ENCODE results near the gene SORCS1. TPM values are rescaled to one million over a fixed set of nuclear protein-coding genes. Genes with fewer than 3 reads are reported as not detected.

Gene SORCS1
- total and polyA plus RNA-seq, 2 experiments from 2014 or later = 2.9 to 8.9 TPM

- no peak for TF ChIP-seq REST (IDR thresholded peaks at IDR 0.05; ENCODE audit: unreplicated experiment)
Measured at GRCh38 chr10:107043461-107043860, 121.0 kb downstream of the SORCS1 start (continued).

- H3K36me3 ChIP-seq (ENCODE audit: insufficient read depth) = no peaks in the 10 kb centered on the region
- Mint-ChIP-seq H3K4me3 (no peak overlapping the region), H3K27me3 (ENCODE audit: insufficient read depth, low read depth, poor library complexity) (no peaks in the 10 kb centered on the region), H3K36me3 (ENCODE audit: low read depth) (no peaks in the 10 kb centered on the region), H3K4me1 (peaks cover 19% of the 10 kb centered on the region; the same call in 2 of the 3 replicates), H3K27ac (no peak overlapping the region), H3K9me3 (no peaks in the 10 kb centered on the region)
- no peaks in the 10 kb centered on the region for H3F3A ChIP-seq (replicated peaks; ENCODE audit: low read depth)
- H3K4me3 ChIP-seq = no peak overlapping the region
- no peaks in the 10 kb centered on the region for H3K9me2 ChIP-seq (ENCODE audit: insufficient read depth)
- no peaks in the 10 kb centered on the region for H4K20me1 ChIP-seq (replicated peaks; ENCODE audit: insufficient read depth)
- no peaks in the 10 kb centered on the region; the same call in none of the 2 replicates for H3K4me1 ChIP-seq (ENCODE audit: insufficient read depth)
- H2AFZ ChIP-seq = no peak overlapping the region
- no peak for DNase-seq (ENCODE audit: low spot score)
- no peak for ATAC-seq
- H3K27me3 ChIP-seq (ENCODE audit: insufficient read depth) = no peaks in the 10 kb centered on the region
- TF ChIP-seq STAT1 (IDR thresholded peaks at IDR 0.05; ENCODE audit: unreplicated experiment) (no peak), REST (IDR thresholded peaks at IDR 0.05; ENCODE audit: unreplicated experiment) (no peak), ZNF114 (CRISPR knock-in tag; IDR thresholded peaks at IDR 0.05) (no peak), CTCF (conservative IDR thresholded peaks at IDR 0.05; ENCODE audit: low read depth in 2 of 2) (no peak), ZNF462 (CRISPR knock-in tag; IDR thresholded peaks at IDR 0.05) (no peak), EZH2 (IDR thresholded peaks at IDR 0.05; ENCODE audit: low read depth, unreplicated experiment) (no peak)
- no peak overlapping the region for H3K4me2 ChIP-seq
- H3K27ac ChIP-seq (ENCODE audit: low read depth) = no peak overlapping the region
- no peaks in the 10 kb centered on the region for H3K79me2 ChIP-seq (replicated peaks; ENCODE audit: insufficient read depth)
Measured at GRCh38 chr10:107037192-107038122, 127.0 kb downstream of the SORCS1 start.

All from GM23338 (cell line).